GM12878 (cell line): ENCODE measurements around the gene PPHLN1. TPM values are rescaled to one million over a fixed set of nuclear protein-coding genes. Genes with fewer than 3 reads are reported as not detected.

Experiments
- ATAC-seq: fragments of 200-7000 bp; cut with Tn5 transposase; 3 replicates; pipeline ENCODE4 v1.9.1; 2020; ENCODE audit warnings: mild to moderate bottlenecking, moderate library complexity
- BruUV-seq: library from RNA; stranded (reverse); fragments of 400-500 nt; replicated peaks from 2 replicates; lab custom pipeline; 2021; lab: Mats Ljungman, UMichigan
- CTCF ChIA-PET: fragments of 300-600 bp; sonication (Branson Sonifier 250); formaldehyde crosslinking; extraction: SDS; loops from one replicate; lab custom pipeline; 2021; ENCODE audit warnings: inconsistent platforms; lab: Yijun Ruan, JAX
- POLR2A ChIA-PET: fragments of 350-600 bp; formaldehyde crosslinking; extraction: SDS; loops from one replicate; lab custom pipeline; 2021; ENCODE audit warnings: inconsistent platforms; lab: Charles Lee
- RAD21 ChIA-PET: fragments of 300-600 bp; sonication (Branson Sonifier 250); formaldehyde crosslinking; loops from one replicate; lab custom pipeline; 2023; ENCODE audit warnings: antibody characterized with exemption; ENCODE audit not compliant: unreplicated experiment; lab: Charles Lee
- SMC1A ChIA-PET: fragments of 300-600 bp; sonication (Branson Sonifier 250); formaldehyde crosslinking; loops from one replicate; lab custom pipeline; 2023; ENCODE audit not compliant: unreplicated experiment, uncharacterized antibody; lab: Charles Lee
- DNase-seq: peaks from one replicate; pipeline ENCODE4 v3.0.0-alpha.2; 2011; ENCODE audit warnings: low read depth, low spot score
- FAIRE-seq: peaks from 3 replicates; lab custom pipeline; 2011; peaks lifted over from hg19 to GRCh38; lab: Jason Lieb, UNC
- H2AFZ ChIP-seq: 2 replicates; pipeline ENCODE4 v1.6.0; 2011; ENCODE audit warnings: low read depth, low read length, control low read depth; ENCODE audit not compliant: control insufficient read depth
- H3K27ac ChIP-seq: 2 replicates; pipeline ENCODE4 v1.5.1; 2011; ENCODE audit warnings: control low read depth; ENCODE audit not compliant: control insufficient read depth, insufficient read depth
- H3K27me3 ChIP-seq, 2 experiments: replicated peaks in 1 of 2; 2 replicates each; pipeline versions ENCODE4 v1.6.0 to v1.6.1; 2011; ENCODE audit warnings: low read length in 1 of 2; ENCODE audit not compliant: control insufficient read depth in 2 of 2, insufficient read depth in 2 of 2
- H3K36me3 ChIP-seq, 2 experiments: 2 replicates each; pipeline ENCODE4 v1.5.1; 2011; ENCODE audit warnings: low read length in 1 of 2; ENCODE audit not compliant: control insufficient read depth in 2 of 2, insufficient read depth in 2 of 2
- H3K4me1 ChIP-seq: 2 replicates; pipeline ENCODE4 v1.6.1; 2011; ENCODE audit warnings: mild to moderate bottlenecking, low read length, moderate library complexity, mixed read lengths; ENCODE audit not compliant: control insufficient read depth, insufficient read depth
- H3K4me2 ChIP-seq: 2 replicates; pipeline ENCODE4 v1.6.0; 2011; ENCODE audit warnings: control low read depth; ENCODE audit not compliant: control insufficient read depth, insufficient read depth
- H3K4me3 ChIP-seq: fragments of 200-600 bp; sonication (generic); 2 replicates; pipeline ENCODE4 v1.5.1; 2016
- H3K79me2 ChIP-seq: 2 replicates; pipeline ENCODE4 v1.6.0; 2011; ENCODE audit warnings: low read length; ENCODE audit not compliant: control insufficient read depth, insufficient read depth
- H3K9ac ChIP-seq: 2 replicates; pipeline ENCODE4 v1.8.0; 2011; ENCODE audit warnings: low read length, control low read depth, mixed read lengths; ENCODE audit not compliant: control insufficient read depth, insufficient read depth
- H3K9me3 ChIP-seq: replicated peaks from 3 replicates; pipeline ENCODE4 v1.5.1; 2011; ENCODE audit warnings: mild to moderate bottlenecking, low read length; ENCODE audit not compliant: control insufficient read depth, insufficient read depth
- H4K20me1 ChIP-seq: 2 replicates; pipeline ENCODE4 v1.6.0; 2011; ENCODE audit not compliant: control insufficient read depth, insufficient read depth
- BCL11A ChIP-seq: IDR thresholded peaks from 2 replicates; pipeline ENCODE4 v1.6.1; 2011; ENCODE audit warnings: low read depth, low read length
- CEBPB ChIP-seq, 2 experiments: fragments of 150-350 bp in 1 of 2; IDR thresholded peaks; 2 replicates each; pipeline ENCODE4 v1.6.1; 2012 to 2014; ENCODE audit warnings: low read depth in 2 of 2, low read length in 2 of 2, borderline replicate concordance in 1 of 2, inconsistent platforms in 1 of 2
- GABPA ChIP-seq: IDR thresholded peaks from 2 replicates; pipeline ENCODE4 v1.6.1; 2014; ENCODE audit warnings: antibody characterized with exemption, low read depth, mild to moderate bottlenecking, inconsistent platforms
- HCFC1 ChIP-seq: fragments of 150-350 bp; IDR thresholded peaks from 2 replicates; pipeline ENCODE4 v1.6.1; 2014; ENCODE audit warnings: low read length
- HDAC6 ChIP-seq: fragments of 200-600 bp; sonication (generic); IDR thresholded peaks from one replicate; pipeline ENCODE4 v1.8.0; 2017; ENCODE audit warnings: antibody characterized with exemption; ENCODE audit not compliant: unreplicated experiment
- MLLT1 ChIP-seq: fragments of 450-650 bp; IDR thresholded peaks from 2 replicates; pipeline ENCODE4 v1.6.1; 2016; ENCODE audit warnings: mild to moderate bottlenecking
- PML ChIP-seq: IDR thresholded peaks from 2 replicates; pipeline ENCODE4 v1.6.1; 2012; ENCODE audit warnings: low read length, inconsistent platforms
- POLR2AphosphoS5 ChIP-seq: IDR thresholded peaks from 2 replicates; pipeline ENCODE4 v1.6.1; 2011; ENCODE audit warnings: mild to moderate bottlenecking, low read length, inconsistent platforms
- SMC3 ChIP-seq: IDR thresholded peaks from 2 replicates; pipeline ENCODE4 v1.6.1; 2011; ENCODE audit warnings: low read length, improper control_type of control experiment, borderline replicate concordance
- TARDBP ChIP-seq: IDR thresholded peaks from 2 replicates; pipeline ENCODE4 v1.6.1; 2016; ENCODE audit warnings: borderline replicate concordance
- ZBED1 ChIP-seq: IDR thresholded peaks from 2 replicates; pipeline ENCODE4 v1.6.1; 2016; ENCODE audit warnings: borderline replicate concordance
- ZNF384 ChIP-seq: IDR thresholded peaks from 2 replicates; pipeline ENCODE4 v1.6.1; 2012; ENCODE audit warnings: low read depth, mild to moderate bottlenecking, low read length, improper control_type of control experiment, borderline replicate concordance
- ZNF687 ChIP-seq: fragments of 450-650 bp; IDR thresholded peaks from 2 replicates; pipeline ENCODE4 v1.6.1; 2017; ENCODE audit warnings: mild to moderate bottlenecking, moderate library complexity
- WGBS: methylation state at CpG from one replicate; pipeline ENCODE4 v1.1.6; 2016; ENCODE audit warnings: low lambda C conversion rate; ENCODE audit not compliant: insufficient replicate concordance, insufficient coverage; ENCODE audit errors: missing lambda C conversion rate; 5-methylcytosine and 5-hydroxymethylcytosine counted together
- in situ Hi-C: fragments of 300-500 bp; cut with MboI; formaldehyde crosslinking; loops from 9 replicates; pipeline ENCODE4 v1.14.3; 2018; ENCODE audit warnings: mixed read lengths
- intact Hi-C: fragments of 100-400 bp; cut with micrococcal nuclease; formaldehyde crosslinking; loops from one replicate; pipeline ENCODE4 v1.14.2; 2022; ENCODE audit not compliant: unreplicated experiment
- polyA plus RNA-seq, 11 experiments: library from polyadenylated mRNA; depleted of rRNA in 4 of 11; unstranded in 6 of 11; stranded (reverse) in 5 of 11; fragments of >200 nt; fragmentation: Nextera tagmentation in 4 of 11; fragmentation: Illumina TruSeq in 1 of 11; extraction: Ambion mirVana in 4 of 11; extraction: Trizol in 1 of 11; gene quantifications; 1 replicate in 1 of 11; 2 replicates in 10 of 11; pipeline versions ENCODE4 v1.2.1 to v1.2.3, GENCODE V29; 2011 to 2016; ENCODE audit warnings: inconsistent platforms in 2 of 11, missing spikeins in 2 of 11, low read depth in 1 of 11
- total RNA-seq, 4 experiments: library from RNA; depleted of rRNA in 3 of 4; stranded (reverse); fragments of >200 nt in 3 of 4; fragmentation: Illumina TruSeq in 1 of 4; extraction: Trizol in 1 of 4; gene quantifications; 2 replicates each; pipeline versions ENCODE4 v1.2.1 to v1.2.3, GENCODE V29; 2013 to 2021
- TF ChIP-seq, protein P1 (sequence below), 3 experiments: IDR thresholded peaks in 2 of 3; conservative IDR thresholded peaks in 1 of 3; 2 replicates each; pipeline ENCODE4 v1.5.1; 2011; ENCODE audit warnings: low read depth in 3 of 3, low read length in 3 of 3, mild to moderate bottlenecking in 3 of 3, control low read depth in 2 of 3, moderate library complexity in 2 of 3, inconsistent platforms in 1 of 3, mixed read lengths in 1 of 3; ENCODE audit not compliant: control insufficient read depth in 2 of 3, insufficient read depth in 1 of 3; ENCODE audit errors: extremely low read depth in 1 of 3

PPHLN1 gene
- total and polyA plus RNA-seq, 10 of the 15 experiments (the other 5 are each of a cell fraction or from before 2014, with no cell fraction given) = 73.6 to 117 (median 92.1) TPM

DNA sequence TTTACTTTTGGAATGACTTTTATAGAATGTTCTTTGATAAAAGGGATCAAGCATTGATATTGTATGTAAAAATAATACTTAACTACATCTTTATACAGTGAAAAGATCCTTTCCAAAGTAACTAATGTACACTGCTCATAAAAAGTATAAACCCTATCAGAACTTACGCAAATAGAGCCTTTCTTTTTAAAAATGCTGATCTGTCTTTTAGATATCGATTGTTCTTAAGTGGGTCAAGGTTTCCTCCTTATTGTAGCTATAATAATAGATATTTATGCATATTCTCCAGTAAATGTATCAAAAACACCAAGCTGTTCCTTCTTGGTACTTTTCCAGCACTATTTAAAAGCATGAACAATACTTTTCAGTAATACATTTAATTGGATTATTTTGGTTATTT, 68.5 kb downstream of the PPHLN1 start (continued):
- TF ChIP-seq, protein P1, sequence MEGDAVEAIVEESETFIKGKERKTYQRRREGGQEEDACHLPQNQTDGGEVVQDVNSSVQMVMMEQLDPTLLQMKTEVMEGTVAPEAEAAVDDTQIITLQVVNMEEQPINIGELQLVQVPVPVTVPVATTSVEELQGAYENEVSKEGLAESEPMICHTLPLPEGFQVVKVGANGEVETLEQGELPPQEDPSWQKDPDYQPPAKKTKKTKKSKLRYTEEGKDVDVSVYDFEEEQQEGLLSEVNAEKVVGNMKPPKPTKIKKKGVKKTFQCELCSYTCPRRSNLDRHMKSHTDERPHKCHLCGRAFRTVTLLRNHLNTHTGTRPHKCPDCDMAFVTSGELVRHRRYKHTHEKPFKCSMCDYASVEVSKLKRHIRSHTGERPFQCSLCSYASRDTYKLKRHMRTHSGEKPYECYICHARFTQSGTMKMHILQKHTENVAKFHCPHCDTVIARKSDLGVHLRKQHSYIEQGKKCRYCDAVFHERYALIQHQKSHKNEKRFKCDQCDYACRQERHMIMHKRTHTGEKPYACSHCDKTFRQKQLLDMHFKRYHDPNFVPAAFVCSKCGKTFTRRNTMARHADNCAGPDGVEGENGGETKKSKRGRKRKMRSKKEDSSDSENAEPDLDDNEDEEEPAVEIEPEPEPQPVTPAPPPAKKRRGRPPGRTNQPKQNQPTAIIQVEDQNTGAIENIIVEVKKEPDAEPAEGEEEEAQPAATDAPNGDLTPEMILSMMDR (IDR thresholded peaks at IDR 0.05 in 2 of 3, conservative IDR thresholded peaks at IDR 0.05 in 1 of 3; ENCODE audit: control insufficient read depth in 2 of 3, extremely low read depth in 1 of 3, insufficient read depth in 1 of 3, low read depth in 3 of 3, low read length in 3 of 3) = no peak
- TF ChIP-seq, all 136 proteins: peak for 0

DNA sequence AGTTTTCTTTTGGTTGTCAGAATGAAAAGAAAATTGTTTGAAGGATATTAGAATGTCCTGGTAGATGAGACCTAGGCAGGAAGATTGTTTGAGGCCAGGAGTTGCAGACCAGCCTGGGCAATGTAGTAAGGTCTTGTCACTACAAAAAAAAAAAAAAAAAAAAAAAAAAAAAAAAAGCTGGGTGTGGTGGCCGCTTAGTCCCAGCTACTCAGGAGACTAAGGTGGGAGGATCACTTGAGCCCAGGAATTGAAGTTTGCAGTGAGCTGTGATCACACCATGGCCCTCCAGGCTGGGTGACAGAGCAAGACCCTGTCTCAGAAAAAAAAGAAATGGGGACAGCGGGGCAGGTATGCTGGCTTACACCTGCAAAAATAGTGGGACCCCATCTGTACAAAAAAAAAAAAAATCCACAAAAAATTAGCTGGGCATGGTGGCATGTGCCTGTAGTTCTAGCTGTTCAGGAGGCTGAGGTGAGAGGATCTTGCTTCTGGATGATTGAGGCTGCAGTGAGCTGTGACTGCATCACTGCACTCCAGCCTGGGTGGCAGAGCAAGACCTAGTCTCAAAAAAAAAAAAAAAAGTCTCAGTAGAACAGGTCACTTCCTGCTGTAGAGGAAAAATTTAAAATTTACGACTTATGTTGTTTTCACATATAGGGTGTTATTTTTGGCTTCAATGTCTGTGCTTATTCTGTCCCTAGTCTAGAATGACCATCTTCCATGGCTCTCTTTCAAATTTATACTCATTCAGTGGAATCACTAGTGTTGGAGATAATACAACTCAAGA, 70.7 kb downstream of the PPHLN1 start:
- no peak overlapping the region for H3K4me3 ChIP-seq
- peak; percentile 38; the same call in 1 of the 3 replicates for ATAC-seq
- no peak for FAIRE-seq
- peaks cover 2 to 9% of the 10 kb centered on the region in 2 experiments for H3K36me3 ChIP-seq
- ChIA-PET SMC1A (interaction anchor here (0.7 to 1.1 kb wide), 3 partner anchors 13 to 1466 kb away, joined by 3 read pairs; no protein-coding TSS in a partner anchor), POLR2A (interaction anchor here (0.6 to 0.7 kb wide), 4 partner anchors 9 to 75 kb away, joined by 4 to 13 read pairs (median 4); no protein-coding TSS in a partner anchor), CTCF (interaction anchor here (0.5 to 2.4 kb wide), 6 partner anchors 25 to 885 kb away, joined by 3 to 8 read pairs (median 3); no protein-coding TSS in a partner anchor), RAD21 (interaction anchor here (0.6 to 1.2 kb wide), 2 partner anchors 25 to 1448 kb away, joined by 3 to 4 read pairs; no protein-coding TSS in a partner anchor)
- H3K79me2 ChIP-seq = no peaks in the 10 kb centered on the region
- DNase-seq = no peak
- no peaks in the 10 kb centered on the region; the same call in 2 of the 3 replicates for H3K9me3 ChIP-seq
- H2AFZ ChIP-seq = no peak overlapping the region
- no TSS peak for BruUV-seq
- no peak overlapping the region for H3K4me2 ChIP-seq
- in situ Hi-C loops (no loop called here), intact Hi-C loops (no loop called here)
- no peak overlapping the region for H3K9ac ChIP-seq
- H4K20me1 ChIP-seq = no peaks in the 10 kb centered on the region
- no peaks in the 10 kb centered on the region for H3K4me1 ChIP-seq
- no peak overlapping the region for H3K27ac ChIP-seq
- 45% methylated on average over 2 of the region's 3 CpGs for WGBS
- no peaks in the 10 kb centered on the region for H3K27me3 ChIP-seq
- no peak for TF ChIP-seq CEBPB (IDR thresholded peaks at IDR 0.05; ENCODE audit: borderline replicate concordance in 1 of 2, low read depth in 2 of 2, low read length in 2 of 2)
- no peak for TF ChIP-seq BCL11A
- no peak for TF ChIP-seq GABPA
- TF ChIP-seq TARDBP = no peak
- TF ChIP-seq HDAC6 = no peak
- no peak for TF ChIP-seq SMC3
- no peak for TF ChIP-seq PML
- TF ChIP-seq MLLT1 = no peak
- TF ChIP-seq ZNF384 = no peak
- TF ChIP-seq POLR2AphosphoS5 = no peak
- TF ChIP-seq ZBED1 = no peak
- TF ChIP-seq HCFC1 = no peak
- TF ChIP-seq ZNF687 = no peak
